Measurements from ENCODE around the gene TM9SF4. TPM values are rescaled to one million over a fixed set of nuclear protein-coding genes. Genes with fewer than 3 reads are reported as not detected.

The TM9SF4 gene
- total RNA-seq, 2 donors from 2014 or later: 33.4 TPM

DNA sequence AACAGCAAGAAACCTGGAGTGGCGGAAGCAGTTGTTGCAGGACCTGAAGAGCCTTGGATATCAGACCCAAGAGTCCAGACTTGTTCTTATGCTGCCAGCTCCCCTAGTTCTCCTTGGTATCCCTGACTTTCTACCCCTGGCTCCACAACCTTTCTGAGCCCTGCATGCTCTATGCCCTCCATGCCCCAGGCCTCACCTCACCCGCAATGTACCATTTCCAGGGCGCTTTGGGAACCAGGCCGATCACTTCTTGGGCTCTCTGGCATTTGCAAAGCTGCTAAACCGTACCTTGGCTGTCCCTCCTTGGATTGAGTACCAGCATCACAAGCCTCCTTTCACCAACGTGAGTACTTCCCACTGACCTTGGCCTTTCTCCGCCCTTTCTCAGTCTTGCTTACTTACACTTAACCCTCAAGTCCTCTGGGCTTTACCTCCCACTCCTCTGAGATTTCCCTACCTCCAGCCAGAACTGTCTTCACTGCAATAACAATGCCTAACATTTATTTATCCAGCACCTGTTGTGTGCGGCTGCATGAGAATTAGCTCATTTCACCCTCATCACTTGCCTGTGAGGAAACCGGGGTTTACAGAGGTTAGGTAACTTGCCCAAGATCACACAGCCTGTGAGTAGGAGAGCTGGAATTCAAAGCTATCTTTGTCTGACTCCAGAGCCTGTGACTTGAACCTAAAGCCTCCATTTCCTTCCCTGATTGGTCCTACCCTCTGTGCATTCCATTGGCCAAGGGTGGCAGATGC lies 100.5 kb downstream of the TM9SF4 start:
- peaks cover 1% of the 10 kb centered on the region for H3K36me3 ChIP-seq
- no peaks in the 10 kb centered on the region for H3K9me3 ChIP-seq
- H3K4me3 ChIP-seq: no peak overlapping the region
- peaks cover 18 to 35% of the 10 kb centered on the region in 2 donors for H3K4me1 ChIP-seq (ENCODE audit: control insufficient read depth in 1 of 2, low read depth in 2 of 2)
- DNase-seq (ENCODE audit: low spot score) (no peak), ATAC-seq (ENCODE audit: insufficient number of reproducible peaks, low FRiP score, low read depth) (no peak)
- H3K27me3 ChIP-seq (replicated peaks; ENCODE audit: insufficient read depth): no peaks in the 10 kb centered on the region
- TF ChIP-seq, protein P1, sequence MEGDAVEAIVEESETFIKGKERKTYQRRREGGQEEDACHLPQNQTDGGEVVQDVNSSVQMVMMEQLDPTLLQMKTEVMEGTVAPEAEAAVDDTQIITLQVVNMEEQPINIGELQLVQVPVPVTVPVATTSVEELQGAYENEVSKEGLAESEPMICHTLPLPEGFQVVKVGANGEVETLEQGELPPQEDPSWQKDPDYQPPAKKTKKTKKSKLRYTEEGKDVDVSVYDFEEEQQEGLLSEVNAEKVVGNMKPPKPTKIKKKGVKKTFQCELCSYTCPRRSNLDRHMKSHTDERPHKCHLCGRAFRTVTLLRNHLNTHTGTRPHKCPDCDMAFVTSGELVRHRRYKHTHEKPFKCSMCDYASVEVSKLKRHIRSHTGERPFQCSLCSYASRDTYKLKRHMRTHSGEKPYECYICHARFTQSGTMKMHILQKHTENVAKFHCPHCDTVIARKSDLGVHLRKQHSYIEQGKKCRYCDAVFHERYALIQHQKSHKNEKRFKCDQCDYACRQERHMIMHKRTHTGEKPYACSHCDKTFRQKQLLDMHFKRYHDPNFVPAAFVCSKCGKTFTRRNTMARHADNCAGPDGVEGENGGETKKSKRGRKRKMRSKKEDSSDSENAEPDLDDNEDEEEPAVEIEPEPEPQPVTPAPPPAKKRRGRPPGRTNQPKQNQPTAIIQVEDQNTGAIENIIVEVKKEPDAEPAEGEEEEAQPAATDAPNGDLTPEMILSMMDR (IDR thresholded peaks at IDR 0.05): no peak
- no peak overlapping the region for H3K27ac ChIP-seq

DNA sequence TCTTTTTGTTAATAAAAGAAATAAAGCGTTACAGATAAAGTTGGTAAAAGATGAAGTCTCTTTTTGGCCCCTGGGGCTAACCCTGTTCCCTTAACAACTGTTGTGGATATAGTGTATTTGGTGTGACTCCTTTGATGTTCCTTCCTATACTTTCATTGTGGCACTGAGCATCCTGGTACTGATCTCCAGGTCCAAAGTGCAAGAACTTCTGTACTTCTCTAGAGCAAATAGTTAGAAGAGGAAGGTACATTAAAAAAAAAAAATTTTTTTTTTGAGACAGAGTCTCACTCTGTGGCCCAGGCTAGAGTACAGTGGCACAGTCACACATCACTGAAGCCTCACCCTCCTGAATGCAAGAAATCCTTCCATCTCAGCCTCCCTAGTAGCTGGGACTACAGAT lies 104.4 kb downstream of the TM9SF4 start:
- H3K36me3 ChIP-seq: peaks cover 12% of the 10 kb centered on the region

DNA sequence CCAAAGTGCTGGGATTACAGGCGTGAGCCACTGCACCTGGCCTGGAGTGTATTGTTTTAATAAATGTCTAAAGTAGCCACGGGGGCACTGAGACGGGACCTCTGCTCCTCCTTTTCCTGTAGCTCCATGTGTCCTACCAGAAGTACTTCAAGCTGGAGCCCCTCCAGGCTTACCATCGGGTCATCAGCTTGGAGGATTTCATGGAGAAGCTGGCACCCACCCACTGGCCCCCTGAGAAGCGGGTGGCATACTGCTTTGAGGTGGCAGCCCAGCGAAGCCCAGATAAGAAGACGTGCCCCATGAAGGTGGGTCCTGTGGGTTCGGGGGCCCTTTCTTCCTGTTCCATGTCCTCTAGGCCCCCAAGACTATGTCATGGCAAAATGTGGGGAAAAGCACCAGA lies 105.6 kb downstream of the TM9SF4 start:
- DNase-seq (ENCODE audit: low spot score) (no peak), ATAC-seq (ENCODE audit: insufficient number of reproducible peaks, low FRiP score, low read depth) (no peak)
- TF ChIP-seq, protein P1 (IDR thresholded peaks at IDR 0.05): no peak
- no peaks in the 10 kb centered on the region for H3K4me1 ChIP-seq (ENCODE audit: control insufficient read depth in 1 of 2, low read depth in 2 of 2)
- H3K36me3 ChIP-seq: peaks cover 12% of the 10 kb centered on the region
- no peaks in the 10 kb centered on the region for H3K27me3 ChIP-seq (replicated peaks; ENCODE audit: insufficient read depth)
- no peak overlapping the region for H3K27ac ChIP-seq
- no peaks in the 10 kb centered on the region for H3K9me3 ChIP-seq
- no peak overlapping the region for H3K4me3 ChIP-seq

More for the DNA sequence above, 104.4 kb downstream of the TM9SF4 start:
- Histone ChIP-seq H3K4me1 (ENCODE audit: control insufficient read depth in 1 of 2, low read depth in 2 of 2) (peaks cover 0 to 6% of the 10 kb centered on the region in 2 donors), H3K4me3 (no peak overlapping the region), H3K27me3 (replicated peaks; ENCODE audit: insufficient read depth) (no peaks in the 10 kb centered on the region), H3K27ac (no peak overlapping the region), H3K9me3 (no peaks in the 10 kb centered on the region)
- DNase-seq (ENCODE audit: low spot score) (no peak), ATAC-seq (ENCODE audit: insufficient number of reproducible peaks, low FRiP score, low read depth) (no peak)
- TF ChIP-seq, protein P1 (IDR thresholded peaks at IDR 0.05): no peak

DNA sequence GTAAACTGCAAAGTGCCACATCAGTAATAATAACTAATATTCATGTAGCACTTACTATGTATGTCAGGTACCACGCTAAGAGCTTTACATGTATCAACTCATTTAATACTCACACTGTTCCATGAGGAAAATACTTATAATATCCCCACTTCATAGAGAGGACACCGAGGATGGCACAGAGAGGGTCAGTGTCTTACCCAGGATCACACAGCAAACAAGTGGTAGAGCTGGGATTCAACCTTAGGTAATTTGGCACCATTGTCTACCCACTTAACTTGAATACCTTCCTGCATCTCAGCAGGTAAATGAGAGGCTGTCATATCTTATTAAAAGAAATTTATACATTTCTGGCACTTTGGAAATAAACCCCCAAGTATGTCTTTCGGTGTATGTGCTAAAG lies 106.2 kb downstream of the TM9SF4 start:
- Histone ChIP-seq H3K4me3 (no peak overlapping the region), H3K27ac (no peak overlapping the region), H3K9me3 (no peaks in the 10 kb centered on the region), H3K36me3 (peaks cover 12% of the 10 kb centered on the region), H3K4me1 (ENCODE audit: control insufficient read depth in 1 of 2, low read depth in 2 of 2) (no peaks in the 10 kb centered on the region), H3K27me3 (replicated peaks; ENCODE audit: insufficient read depth) (no peaks in the 10 kb centered on the region)
- TF ChIP-seq, protein P1 (IDR thresholded peaks at IDR 0.05): no peak
- DNase-seq (ENCODE audit: low spot score) (no peak), ATAC-seq (ENCODE audit: insufficient number of reproducible peaks, low FRiP score, low read depth) (no peak)

DNA sequence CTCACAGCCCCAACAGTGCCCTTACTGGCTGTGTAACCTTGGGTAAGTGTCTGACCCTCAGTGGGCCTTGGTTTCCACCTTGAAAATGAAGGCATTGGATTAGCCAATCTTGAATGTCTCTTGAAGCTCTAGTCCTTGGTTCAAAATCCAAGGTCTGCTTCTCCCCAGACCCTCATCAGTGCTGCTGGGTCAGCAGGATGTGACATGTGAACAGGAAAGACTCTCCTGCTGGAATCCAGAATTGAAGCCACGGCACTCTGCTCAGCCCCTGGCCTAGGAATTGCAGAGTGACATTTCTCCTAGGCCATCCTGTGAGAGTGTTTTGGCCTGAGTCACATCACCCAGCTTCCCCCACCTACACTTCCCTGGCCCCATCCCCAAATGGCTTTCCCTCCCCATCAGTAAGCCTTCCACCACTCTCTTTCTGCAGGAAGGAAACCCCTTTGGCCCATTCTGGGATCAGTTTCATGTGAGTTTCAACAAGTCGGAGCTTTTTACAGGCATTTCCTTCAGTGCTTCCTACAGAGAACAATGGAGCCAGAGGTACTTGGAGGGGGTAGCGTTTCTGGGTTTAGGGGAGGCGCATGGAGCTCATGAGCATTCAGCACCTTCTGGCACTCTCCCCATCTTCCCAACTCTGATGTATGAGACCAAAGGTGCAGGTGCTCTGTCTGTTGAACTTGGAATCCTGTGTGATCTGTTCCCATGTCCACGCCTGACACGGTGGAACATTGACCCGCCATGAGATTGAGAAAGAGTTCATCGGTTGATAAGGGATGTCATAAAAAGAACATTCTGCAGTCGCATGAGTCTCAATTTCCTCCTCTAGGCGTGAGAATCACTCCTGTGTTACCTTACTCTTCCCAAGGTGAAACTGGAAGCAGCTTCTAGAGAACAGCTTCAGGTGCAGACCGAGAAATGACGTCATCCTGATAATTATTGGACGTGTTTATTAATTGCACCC lies 106.9 kb downstream of the TM9SF4 start:
- Histone ChIP-seq H3K9me3 (no peaks in the 10 kb centered on the region), H3K4me3 (no peak overlapping the region), H3K27me3 (replicated peaks; ENCODE audit: insufficient read depth) (no peaks in the 10 kb centered on the region), H3K27ac (no peak overlapping the region), H3K36me3 (peaks cover 12% of the 10 kb centered on the region), H3K4me1 (ENCODE audit: control insufficient read depth in 1 of 2, low read depth in 2 of 2) (no peaks in the 10 kb centered on the region)
- DNase-seq (ENCODE audit: low spot score): no peak
- TF ChIP-seq, protein P1 (IDR thresholded peaks at IDR 0.05): no peak
- ATAC-seq (ENCODE audit: insufficient number of reproducible peaks, low FRiP score, low read depth): no peak

Measured in thoracic aorta (tissue), 2 donors.